Tibial nerve (tissue), 3 donors: ENCODE data around the gene RHOG.

Experiments
- CTCF ChIP-seq, 5 experiments: fragments of 200-600 bp in 3 of 5; fragments of 450-650 bp in 2 of 5; sonication (generic) in 3 of 5; IDR thresholded peaks; one replicate each; pipeline ENCODE4 v1.5.1; 2016 to 2019; ENCODE audit warnings: antibody characterized with exemption in 5 of 5, mild to moderate bottlenecking in 3 of 5, moderate library complexity in 2 of 5
- POLR2A ChIP-seq, 2 donors: fragments of 450-650 bp; IDR thresholded peaks; one replicate each; pipeline ENCODE4 v1.6.1; 2017; ENCODE audit warnings: antibody characterized with exemption in 2 of 2, mild to moderate bottlenecking in 2 of 2, moderate library complexity in 2 of 2

GRCh38 chr11:3845670-3846069 is 4.9 kb upstream of the RHOG start:
- TF ChIP-seq CTCF (IDR thresholded peaks at IDR 0.05) (no peak), POLR2A (IDR thresholded peaks at IDR 0.05) (no peak)
